Erythroblast (primary cell): ENCODE results near the gene BIRC7.

Source experiments
- GATA1 ChIP-seq: IDR thresholded peaks from 2 replicates; pipeline ENCODE4 v1.6.1; 2011; ENCODE audit warnings: low read depth, mild to moderate bottlenecking, control low read depth, low read length, moderate library complexity
- POLR2A ChIP-seq: IDR thresholded peaks from 2 replicates; pipeline ENCODE4 v1.6.1; 2011; ENCODE audit warnings: mild to moderate bottlenecking, low read length

GRCh38 chr20:63257629-63258028, 21.9 kb downstream of the BIRC7 start:
- no peak for TF ChIP-seq POLR2A
- no peak for TF ChIP-seq GATA1
